ENCODE results near the gene C19orf53. TPM values are rescaled to one million over a fixed set of nuclear protein-coding genes. Genes with fewer than 3 reads are reported as not detected.

The C19orf53 gene
- polyA plus RNA-seq, 2 donors: 135 to 174 TPM

Other genes with a start within 250 kb of the C19orf53 start
- gene MRI1, start 9.9 kb upstream of the C19orf53 start, polyA plus RNA-seq: 10 to 100 TPM; 17.7 to 28.9 TPM
- 10 to 100 TPM; 10.1 to 17.0 TPM for gene ZSWIM4, start 21.0 kb downstream of the C19orf53 start, polyA plus RNA-seq
- gene NANOS3, start 102.7 kb downstream of the C19orf53 start, polyA plus RNA-seq: not detected
- gene BRME1, start 131.7 kb downstream of the C19orf53 start, polyA plus RNA-seq: 10 to 100 TPM in 1 of 2 donors, 1 to 10 TPM in 1; 7.5 to 13.0 TPM
- 10 to 100 TPM; 34.0 to 58.9 TPM for gene CC2D1A, start 131.7 kb downstream of the C19orf53 start, polyA plus RNA-seq
- 1 to 10 TPM; 3.9 to 5.3 TPM for gene PODNL1, start 164.0 kb downstream of the C19orf53 start, polyA plus RNA-seq
- 10 to 100 TPM; 31.6 to 50.5 TPM for gene DCAF15, start 178.1 kb downstream of the C19orf53 start, polyA plus RNA-seq
- gene RFX1, start 231.9 kb downstream of the C19orf53 start, polyA plus RNA-seq: 1 to 10 TPM; 3.8 to 6.6 TPM

Data from esophagus (tissue), 2 donors.